DOHH2 (cell line): ENCODE measurements around the gene NPFF.

Experiments
- H3F3A ChIP-seq: fragments of 200-600 bp; sonication (generic), shearing (Covaris generic); 2 replicates; pipeline ENCODE4 v1.6.0; 2016; ENCODE audit warnings: antibody characterized with exemption, mild to moderate bottlenecking; ENCODE audit not compliant: control insufficient read depth, insufficient read depth
- H3K27ac ChIP-seq: fragments of 200-600 bp; sonication (generic); 2 replicates; pipeline ENCODE4 v1.5.1; 2014; ENCODE audit warnings: low read depth, mild to moderate bottlenecking, low read length, moderate library complexity
- H3K27me3 ChIP-seq: fragments of 200-600 bp; sonication (generic); 2 replicates; pipeline ENCODE4 v1.6.1; 2014; ENCODE audit warnings: mild to moderate bottlenecking, low read length, mixed read lengths; ENCODE audit not compliant: control insufficient read depth
- H3K36me3 ChIP-seq: fragments of 200-600 bp; sonication (generic); 2 replicates; pipeline ENCODE4 v1.6.1; 2014; ENCODE audit warnings: mild to moderate bottlenecking, low read length, moderate library complexity, mixed read lengths; ENCODE audit not compliant: control insufficient read depth
- H3K4me1 ChIP-seq: fragments of 200-600 bp; sonication (generic); 2 replicates; pipeline ENCODE4 v1.6.1; 2014; ENCODE audit warnings: mild to moderate bottlenecking, low read length, mixed read lengths; ENCODE audit not compliant: control insufficient read depth
- H3K4me2 ChIP-seq: fragments of 200-600 bp; sonication (generic); 2 replicates; pipeline ENCODE4 v1.6.0; 2014; ENCODE audit warnings: mild to moderate bottlenecking, low read length, moderate library complexity
- H3K4me3 ChIP-seq: fragments of 200-600 bp; sonication (generic); 2 replicates; pipeline ENCODE4 v1.5.1; 2014; ENCODE audit warnings: mild to moderate bottlenecking, low read length, mixed read lengths
- H3K79me2 ChIP-seq: fragments of 200-600 bp; sonication (generic); 2 replicates; pipeline ENCODE4 v1.6.1; 2014; ENCODE audit warnings: mild to moderate bottlenecking, low read length, mixed read lengths; ENCODE audit not compliant: control insufficient read depth
- H3K9me2 ChIP-seq: fragments of 200-600 bp; sonication (generic); replicated peaks from 2 replicates; pipeline ENCODE4 v1.6.1; 2014; ENCODE audit warnings: mild to moderate bottlenecking, low read length, mixed read lengths; ENCODE audit not compliant: control insufficient read depth
- H3K9me3 ChIP-seq: fragments of 200-600 bp; sonication (generic); 2 replicates; pipeline ENCODE4 v1.6.1; 2014; ENCODE audit warnings: antibody characterized with exemption, low read length, mixed read lengths; ENCODE audit not compliant: control insufficient read depth, insufficient read depth
- H4K20me1 ChIP-seq: fragments of 200-600 bp; sonication (generic); 2 replicates; pipeline ENCODE4 v1.6.0; 2014; ENCODE audit warnings: low read depth, mild to moderate bottlenecking, antibody characterized with exemption, low read length, moderate library complexity; ENCODE audit not compliant: control insufficient read depth, insufficient read depth
- EZH2phosphoT487 ChIP-seq: fragments of 200-600 bp; sonication (generic); IDR thresholded peaks from 2 replicates; pipeline ENCODE4 v1.6.1; 2017; ENCODE audit warnings: borderline replicate concordance, mild to moderate bottlenecking, antibody characterized with exemption, low read length, moderate library complexity, mixed read lengths
- TF ChIP-seq, protein P1 (sequence below): fragments of 200-600 bp; sonication (generic); IDR thresholded peaks from one replicate; pipeline ENCODE4 v1.5.1; 2014; ENCODE audit warnings: antibody characterized with exemption, mild to moderate bottlenecking, low read depth, low read length; ENCODE audit not compliant: poor library complexity, severe bottlenecking

Gene NPFF

DNA sequence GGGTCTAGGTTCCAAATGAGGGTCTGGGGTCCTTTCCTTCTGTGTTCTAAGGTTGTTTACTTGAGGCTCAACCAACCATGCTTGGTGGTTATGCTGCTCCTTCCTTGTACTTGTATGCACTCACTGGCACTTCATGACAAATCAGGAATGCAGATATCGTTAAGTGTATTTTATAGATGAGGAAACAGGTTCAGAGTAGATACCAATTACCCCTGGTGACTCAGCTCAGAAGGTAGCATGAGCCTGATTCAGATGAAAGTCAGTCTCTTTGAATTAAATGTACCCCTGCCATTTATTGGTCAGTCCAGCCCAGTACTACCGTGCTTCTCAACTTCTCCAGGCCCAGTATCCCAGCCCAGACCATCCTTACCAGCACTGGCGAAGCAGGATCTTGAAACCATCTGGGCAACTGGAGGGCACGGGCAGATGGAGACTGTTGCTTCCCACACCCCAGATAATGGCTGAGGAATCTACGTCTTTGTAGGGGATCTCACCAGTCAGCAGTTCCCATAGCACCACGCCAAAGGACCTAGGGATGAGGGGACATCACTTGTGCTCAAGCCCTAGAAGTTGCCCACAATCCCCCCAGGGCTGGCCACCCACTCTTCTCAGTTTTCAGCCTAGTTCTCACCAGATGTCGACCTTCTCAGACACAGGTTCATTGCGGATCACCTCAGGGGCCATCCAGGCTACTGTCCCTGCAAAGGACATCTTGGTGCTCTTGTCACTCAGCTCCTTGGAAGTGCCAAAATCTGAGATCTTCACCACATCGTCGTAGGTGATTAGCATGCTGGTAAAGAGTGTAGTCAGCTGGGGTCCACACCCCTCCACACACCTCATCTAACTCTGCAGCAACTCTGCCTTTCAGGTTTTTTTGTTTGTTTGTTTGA lies 22.4 kb downstream of the NPFF start:
- Histone ChIP-seq H3K4me2 (no peak overlapping the region), H3K9me3 (no peaks in the 10 kb centered on the region), H3K4me3 (no peak overlapping the region), H3K36me3 (peaks cover 57% of the 10 kb centered on the region), H4K20me1 (peaks cover 12% of the 10 kb centered on the region), H3K4me1 (no peaks in the 10 kb centered on the region), H3K9me2 (no peaks in the 10 kb centered on the region), H3K79me2 (no peaks in the 10 kb centered on the region), H3K27ac (no peak overlapping the region), H3F3A (peaks cover 36% of the 10 kb centered on the region), H3K27me3 (no peaks in the 10 kb centered on the region)
- TF ChIP-seq, protein P1, sequence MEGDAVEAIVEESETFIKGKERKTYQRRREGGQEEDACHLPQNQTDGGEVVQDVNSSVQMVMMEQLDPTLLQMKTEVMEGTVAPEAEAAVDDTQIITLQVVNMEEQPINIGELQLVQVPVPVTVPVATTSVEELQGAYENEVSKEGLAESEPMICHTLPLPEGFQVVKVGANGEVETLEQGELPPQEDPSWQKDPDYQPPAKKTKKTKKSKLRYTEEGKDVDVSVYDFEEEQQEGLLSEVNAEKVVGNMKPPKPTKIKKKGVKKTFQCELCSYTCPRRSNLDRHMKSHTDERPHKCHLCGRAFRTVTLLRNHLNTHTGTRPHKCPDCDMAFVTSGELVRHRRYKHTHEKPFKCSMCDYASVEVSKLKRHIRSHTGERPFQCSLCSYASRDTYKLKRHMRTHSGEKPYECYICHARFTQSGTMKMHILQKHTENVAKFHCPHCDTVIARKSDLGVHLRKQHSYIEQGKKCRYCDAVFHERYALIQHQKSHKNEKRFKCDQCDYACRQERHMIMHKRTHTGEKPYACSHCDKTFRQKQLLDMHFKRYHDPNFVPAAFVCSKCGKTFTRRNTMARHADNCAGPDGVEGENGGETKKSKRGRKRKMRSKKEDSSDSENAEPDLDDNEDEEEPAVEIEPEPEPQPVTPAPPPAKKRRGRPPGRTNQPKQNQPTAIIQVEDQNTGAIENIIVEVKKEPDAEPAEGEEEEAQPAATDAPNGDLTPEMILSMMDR = no peak
- no peak for TF ChIP-seq EZH2phosphoT487

DNA sequence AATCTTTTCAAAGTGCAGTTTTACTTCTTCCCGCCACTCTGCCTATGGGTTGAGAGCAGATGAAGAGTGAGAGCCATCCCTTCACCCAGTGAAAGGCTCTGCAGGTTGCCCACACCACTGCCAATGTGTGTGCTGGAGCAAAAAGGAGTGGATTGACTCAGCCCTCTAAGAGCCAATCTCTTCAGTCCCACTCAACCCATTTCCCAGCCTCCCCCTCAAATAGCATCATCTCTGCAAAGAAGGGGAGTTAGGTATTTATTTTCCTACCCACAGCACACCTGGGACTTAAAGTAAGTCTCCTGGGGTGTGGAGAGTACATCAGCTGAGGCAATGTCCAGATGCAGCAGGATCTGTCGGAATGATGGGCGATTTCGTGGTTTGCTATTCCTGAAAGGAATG lies 23.3 kb downstream of the NPFF start:
- peaks cover 18% of the 10 kb centered on the region for H4K20me1 ChIP-seq
- peaks cover 45% of the 10 kb centered on the region for H3F3A ChIP-seq
- TF ChIP-seq EZH2phosphoT487 = no peak
- TF ChIP-seq, protein P1 = no peak
- H3K9me3 ChIP-seq = no peaks in the 10 kb centered on the region
- no peaks in the 10 kb centered on the region for H3K79me2 ChIP-seq
- H3K27ac ChIP-seq = no peak overlapping the region
- no peaks in the 10 kb centered on the region for H3K9me2 ChIP-seq
- H3K4me1 ChIP-seq = no peaks in the 10 kb centered on the region
- no peak overlapping the region for H3K4me3 ChIP-seq
- no peak overlapping the region for H3K4me2 ChIP-seq
- no peaks in the 10 kb centered on the region for H3K27me3 ChIP-seq
- peaks cover 66% of the 10 kb centered on the region for H3K36me3 ChIP-seq

DNA sequence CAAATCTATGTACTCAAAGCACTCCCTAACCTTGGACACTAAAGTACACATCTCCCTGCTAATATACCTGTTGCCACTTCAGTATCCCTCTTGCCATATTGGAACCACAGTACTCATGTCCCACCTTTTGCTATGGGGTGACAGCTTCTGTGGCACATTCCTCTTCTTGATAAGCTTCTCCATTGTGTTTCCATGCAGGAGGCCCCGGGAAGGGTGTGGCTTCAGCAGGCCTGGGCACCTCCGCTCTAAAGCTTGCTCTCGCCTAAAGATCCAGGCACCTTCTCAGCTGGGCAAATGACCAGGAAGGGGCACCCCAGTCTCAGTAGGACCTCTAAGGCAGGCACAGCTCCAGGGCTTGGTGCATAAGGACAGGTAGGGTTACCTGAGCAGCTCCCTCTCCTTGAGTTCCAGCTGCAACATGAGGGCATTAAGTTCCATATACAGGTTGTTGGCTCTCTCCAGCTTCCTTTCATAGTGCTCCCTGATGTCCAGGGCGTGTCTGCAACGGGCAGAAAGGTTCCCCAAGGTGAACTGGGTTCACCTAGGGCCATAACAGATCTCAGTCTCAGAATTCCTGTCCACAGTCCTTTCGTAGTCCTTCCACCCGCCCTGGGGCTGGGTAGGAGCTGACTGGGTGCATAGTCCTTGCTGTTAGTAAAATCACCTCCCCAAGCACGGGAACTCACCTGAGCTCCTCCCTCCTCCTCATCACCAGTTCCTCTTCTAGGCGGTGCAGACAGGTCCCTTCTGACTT lies 23.9 kb downstream of the NPFF start:
- Histone ChIP-seq H3K27me3 (no peaks in the 10 kb centered on the region), H3K4me1 (no peaks in the 10 kb centered on the region), H3F3A (peaks cover 51% of the 10 kb centered on the region), H4K20me1 (peaks cover 20% of the 10 kb centered on the region), H3K9me2 (no peaks in the 10 kb centered on the region), H3K36me3 (peaks cover 72% of the 10 kb centered on the region), H3K4me2 (no peak overlapping the region), H3K4me3 (no peak overlapping the region), H3K27ac (no peak overlapping the region), H3K9me3 (no peaks in the 10 kb centered on the region), H3K79me2 (no peaks in the 10 kb centered on the region)
- no peak for TF ChIP-seq EZH2phosphoT487
- TF ChIP-seq, protein P1 = no peak
